Ishikawa (cell line): ENCODE measurements around the gene TOR1B.

Experiments
- FOXM1 ChIP-seq: IDR thresholded peaks from 2 replicates; pipeline ENCODE4 v1.6.1; 2012; ENCODE audit warnings: low read depth, borderline replicate concordance
- MAX ChIP-seq: IDR thresholded peaks from 2 replicates; pipeline ENCODE4 v1.6.1; 2012
- NFIC ChIP-seq: IDR thresholded peaks from 2 replicates; pipeline ENCODE4 v1.6.1; 2012
- TAF1 ChIP-seq: IDR thresholded peaks from 2 replicates; pipeline ENCODE4 v1.6.1; 2012; ENCODE audit warnings: low read depth, mild to moderate bottlenecking
- YY1 ChIP-seq: IDR thresholded peaks from 2 replicates; pipeline ENCODE4 v1.6.1; 2012; ENCODE audit warnings: low read depth

- TF ChIP-seq YY1 (no peak), TAF1 (no peak), FOXM1 (no peak), MAX (no peak), NFIC (no peak)
These were observed 7.1 kb downstream of the TOR1B start for GRCh38 chr9:129810116-129810515.
